HCT116 (cell line): ENCODE results near the gene FOXK1. TPM values are rescaled to one million over a fixed set of nuclear protein-coding genes. Genes with fewer than 3 reads are reported as not detected.

Experiments used
- ATAC-seq: fragments of 200-7000 bp; cut with Tn5 transposase; 2 replicates; pipeline ENCODE4 v1.9.1; 2020; ENCODE audit warnings: mild to moderate bottlenecking, moderate library complexity
- BruUV-seq: library from RNA; stranded (reverse); fragments of 400-500 nt; replicated peaks from 2 replicates; lab custom pipeline; 2021; lab: Mats Ljungman, UMichigan
- CTCF ChIA-PET: fragments of 300-600 bp; sonication (Branson Sonifier 250); formaldehyde crosslinking; loops from one replicate; lab custom pipeline; 2021; ENCODE audit warnings: antibody characterized with exemption; lab: Charles Lee
- POLR2A ChIA-PET: fragments of 300-600, 350-600 bp; sonication (Branson Sonifier 250); formaldehyde crosslinking; loops from one replicate; lab custom pipeline; 2021; ENCODE audit warnings: antibody characterized with exemption; lab: Charles Lee
- RAD21 ChIA-PET, 2 experiments: fragments of 300-600 bp; sonication (Branson Sonifier 250); formaldehyde crosslinking; loops; one replicate each; lab custom pipeline; 2023; ENCODE audit warnings: low total read pairs in 2 of 2; ENCODE audit not compliant: uncharacterized antibody in 2 of 2, unreplicated experiment in 2 of 2, low non-redundant PET in 1 of 2; lab: Charles Lee
- DNase-seq: peaks from one replicate; pipeline ENCODE4 v3.0.0-alpha.2; 2010; ENCODE audit warnings: low read depth, low spot score
- H2AFZ ChIP-seq: fragments of 200-600 bp; shearing (Covaris generic), sonication (generic); 2 replicates; pipeline ENCODE4 v1.6.1; 2017; ENCODE audit warnings: low read depth, mixed run types, mixed read lengths, antibody characterized with exemption, low read length; ENCODE audit not compliant: poor library complexity, severe bottlenecking
- H3K27ac ChIP-seq: 2 replicates; pipeline ENCODE4 v1.5.1; 2012; ENCODE audit warnings: low read depth, low read length
- H3K27me3 ChIP-seq: fragments of 200-600 bp; sonication (generic); 2 replicates; pipeline ENCODE4 v1.6.1; 2016; ENCODE audit warnings: mixed run types, low read length, mixed read lengths; ENCODE audit not compliant: insufficient read depth
- H3K36me3 ChIP-seq, 2 experiments: fragments of 200-500 bp in 1 of 2; fragments of 200-600 bp in 1 of 2; sonication (Bioruptor generic) in 1 of 2; sonication (generic) in 1 of 2; 2 replicates each; pipeline versions ENCODE4 v1.5.1 to v1.6.1; 2014 to 2016; ENCODE audit warnings: low read length in 2 of 2, inconsistent platforms in 1 of 2, mixed read lengths in 1 of 2, mixed run types in 1 of 2; ENCODE audit not compliant: insufficient read depth in 2 of 2, control insufficient read depth in 1 of 2
- H3K4me1 ChIP-seq, 2 experiments: fragments of 200-600 bp in 1 of 2; sonication (generic) in 1 of 2; 2 replicates each; pipeline versions ENCODE4 v1.5.1 to v1.6.1; 2012 to 2017; ENCODE audit warnings: low read length in 2 of 2, inconsistent platforms in 1 of 2, mild to moderate bottlenecking in 1 of 2, mixed read lengths in 1 of 2, mixed run types in 1 of 2, moderate library complexity in 1 of 2; ENCODE audit not compliant: insufficient read depth in 2 of 2, control insufficient read depth in 1 of 2
- H3K4me2 ChIP-seq: fragments of 200-600 bp; sonication (generic); 2 replicates; pipeline ENCODE4 v1.6.1; 2017; ENCODE audit warnings: mixed run types, low read length, mixed read lengths
- H3K4me3 ChIP-seq, 2 experiments: fragments of 200-600 bp in 1 of 2; sonication (generic) in 1 of 2; replicated peaks in 1 of 2; 2 replicates each; pipeline ENCODE4 v1.5.1; 2011 to 2016; ENCODE audit warnings: low read length in 2 of 2, control low read depth in 1 of 2, low read depth in 1 of 2, mild to moderate bottlenecking in 1 of 2, mixed read lengths in 1 of 2, mixed run types in 1 of 2
- H3K79me2 ChIP-seq: fragments of 200-600 bp; sonication (generic); 2 replicates; pipeline ENCODE4 v1.6.1; 2017; ENCODE audit warnings: mild to moderate bottlenecking, mixed run types, low read length, moderate library complexity, mixed read lengths; ENCODE audit not compliant: insufficient read depth
- H3K9ac ChIP-seq: fragments of 200-600 bp; sonication (generic); 2 replicates; pipeline ENCODE4 v1.6.1; 2016; ENCODE audit warnings: low read length, mixed read lengths
- H3K9me2 ChIP-seq: fragments of 200-600 bp; sonication (generic), shearing (Covaris generic); 2 replicates; pipeline ENCODE4 v1.6.1; 2017; ENCODE audit warnings: mixed run types, mild to moderate bottlenecking, moderate library complexity; ENCODE audit not compliant: insufficient read depth
- H3K9me3 ChIP-seq, 2 experiments: fragments of 200-500 bp in 1 of 2; fragments of 200-600 bp in 1 of 2; sonication (Bioruptor generic) in 1 of 2; sonication (generic) in 1 of 2; 2 replicates each; pipeline ENCODE4 v1.6.1; 2014 to 2017; ENCODE audit warnings: low read length in 2 of 2, mixed read lengths in 2 of 2, inconsistent platforms in 1 of 2, low read depth in 1 of 2, mild to moderate bottlenecking in 1 of 2, mixed run types in 1 of 2, moderate library complexity in 1 of 2; ENCODE audit not compliant: control insufficient read depth in 1 of 2, insufficient read depth in 1 of 2
- H4K20me1 ChIP-seq: fragments of 200-600 bp; sonication (generic), shearing (Covaris generic); 2 replicates; pipeline ENCODE4 v1.6.1; 2017; ENCODE audit warnings: mixed run types, mild to moderate bottlenecking, moderate library complexity; ENCODE audit not compliant: insufficient read depth
- CBX3 ChIP-seq: IDR thresholded peaks from 2 replicates; pipeline ENCODE4 v1.6.1; 2012; ENCODE audit warnings: low read depth
- CEBPB ChIP-seq: IDR thresholded peaks from 2 replicates; pipeline ENCODE4 v1.6.1; 2012; ENCODE audit warnings: low read depth
- CTCF ChIP-seq, 3 experiments: fragments of 200-600 bp in 1 of 3; sonication (generic) in 1 of 3; IDR thresholded peaks in 2 of 3; conservative IDR thresholded peaks in 1 of 3; 2 replicates each; pipeline ENCODE4 v1.5.1; 2012 to 2017; ENCODE audit warnings: low read depth in 2 of 3, low read length in 2 of 3, antibody characterized with exemption in 1 of 3, borderline replicate concordance in 1 of 3, control low read depth in 1 of 3, mild to moderate bottlenecking in 1 of 3, mixed read lengths in 1 of 3, mixed run types in 1 of 3, moderate library complexity in 1 of 3; ENCODE audit not compliant: insufficient read depth in 1 of 3
- EGR1 ChIP-seq: IDR thresholded peaks from 2 replicates; pipeline ENCODE4 v1.6.1; 2012; ENCODE audit warnings: low read depth
- ELF1 ChIP-seq: IDR thresholded peaks from 2 replicates; pipeline ENCODE4 v1.6.1; 2012; ENCODE audit warnings: low read depth, borderline replicate concordance
- EZH2 ChIP-seq: fragments of 200-600 bp; sonication (generic); IDR thresholded peaks from 2 replicates; pipeline ENCODE4 v1.6.1; 2017; ENCODE audit warnings: antibody characterized with exemption, mixed run types
- EZH2phosphoT487 ChIP-seq: fragments of 200-600 bp; IDR thresholded peaks from 2 replicates; pipeline ENCODE4 v1.6.1; 2018; ENCODE audit warnings: antibody characterized with exemption, borderline replicate concordance
- FOSL1 ChIP-seq: IDR thresholded peaks from 2 replicates; pipeline ENCODE4 v1.6.1; 2012; ENCODE audit warnings: low read depth
- JUND ChIP-seq: IDR thresholded peaks from 2 replicates; pipeline ENCODE4 v1.6.1; 2012
- POLR2A ChIP-seq: IDR thresholded peaks from 2 replicates; pipeline ENCODE4 v1.7.0; 2011; ENCODE audit warnings: borderline replicate concordance; ENCODE audit not compliant: insufficient read depth, insufficient read length; ENCODE audit errors: extremely low read depth
- POLR2AphosphoS5 ChIP-seq: IDR thresholded peaks from 2 replicates; pipeline ENCODE4 v1.6.1; 2011; ENCODE audit warnings: mild to moderate bottlenecking, low read depth, low read length, moderate library complexity
- RAD21 ChIP-seq: IDR thresholded peaks from 2 replicates; pipeline ENCODE4 v1.6.1; 2012; ENCODE audit warnings: low read depth, mild to moderate bottlenecking
- SRF ChIP-seq: IDR thresholded peaks from 2 replicates; pipeline ENCODE4 v1.6.1; 2012; ENCODE audit warnings: low read depth
- TCF7L2 ChIP-seq: IDR thresholded peaks from 2 replicates; pipeline ENCODE4 v1.7.0; 2011; ENCODE audit warnings: borderline replicate concordance, inconsistent platforms; ENCODE audit not compliant: insufficient read depth, insufficient read length; ENCODE audit errors: extremely low read depth
- YY1 ChIP-seq: IDR thresholded peaks from 2 replicates; pipeline ENCODE4 v1.6.1; 2011; ENCODE audit warnings: low read length, low read depth, moderate library complexity, mild to moderate bottlenecking; ENCODE audit not compliant: insufficient replicate concordance; ENCODE audit errors: extremely low read depth
- ZNF274 ChIP-seq: fragments of 200-500 bp; sonication (Bioruptor generic); IDR thresholded peaks from 2 replicates; pipeline ENCODE4 v1.6.1; 2014; ENCODE audit warnings: mild to moderate bottlenecking, low read depth, low read length, inconsistent platforms
- intact Hi-C: fragments of 100-400 bp; cut with micrococcal nuclease; formaldehyde crosslinking; loops from 2 replicates; pipeline ENCODE4 v1.10.0; 2022
- total RNA-seq: library from RNA; stranded (reverse); gene quantifications from one replicate; pipeline ENCODE4 v1.2.1, GENCODE V29; 2021; ENCODE audit not compliant: unreplicated experiment
- TF ChIP-seq, protein P1 (sequence below): IDR thresholded peaks from 2 replicates; pipeline ENCODE4 v1.6.1; 2012; ENCODE audit warnings: low read depth
- TF ChIP-seq, protein P2 (sequence below): IDR thresholded peaks from 2 replicates; pipeline ENCODE4 v1.6.1; 2011; ENCODE audit warnings: mild to moderate bottlenecking, low read length, moderate library complexity; ENCODE audit not compliant: insufficient replicate concordance; ENCODE audit errors: extremely low read depth

Gene FOXK1
- total RNA-seq, 1 experiment from 2014 or later, result 60.5 TPM

GRCh38 chr7:4819560-4820404, 137.7 kb downstream of the FOXK1 start:
- no peak overlapping the region for H3K9ac ChIP-seq

More at GRCh38 chr7:4819560-4820404, 137.7 kb downstream of the FOXK1 start:
- ATAC-seq, result no peak
- H3K79me2 ChIP-seq, result no peaks in the 10 kb centered on the region
- no peak overlapping the region for H3K4me2 ChIP-seq
- POLR2A ChIA-PET, result no interaction called here
- RAD21 ChIA-PET, result no interaction called here
- H3K36me3 ChIP-seq, result no peaks in the 10 kb centered on the region
- H3K27ac ChIP-seq, result no peak overlapping the region
- no peak for DNase-seq
- H3K9me3 ChIP-seq, result no peaks in the 10 kb centered on the region
- H2AFZ ChIP-seq, result no peak overlapping the region
- no peaks in the 10 kb centered on the region for H3K9me2 ChIP-seq
- intact Hi-C loops, result no loop called here
- TF ChIP-seq CEBPB (no peak), EZH2phosphoT487 (no peak), ZNF274 (no peak), JUND (no peak), CBX3 (no peak), FOSL1 (no peak), YY1 (no peak), EGR1 (no peak), EZH2 (no peak), SRF (no peak), POLR2AphosphoS5 (no peak), TCF7L2 (no peak), ELF1 (no peak), CTCF (IDR thresholded peaks at IDR 0.05 in 2 of 3, conservative IDR thresholded peaks at IDR 0.05 in 1 of 3; ENCODE audit: borderline replicate concordance in 1 of 3, insufficient read depth in 1 of 3, low read depth in 2 of 3, low read length in 2 of 3) (no peak), POLR2A (no peak), RAD21 (no peak)
- TF ChIP-seq, protein P1, sequence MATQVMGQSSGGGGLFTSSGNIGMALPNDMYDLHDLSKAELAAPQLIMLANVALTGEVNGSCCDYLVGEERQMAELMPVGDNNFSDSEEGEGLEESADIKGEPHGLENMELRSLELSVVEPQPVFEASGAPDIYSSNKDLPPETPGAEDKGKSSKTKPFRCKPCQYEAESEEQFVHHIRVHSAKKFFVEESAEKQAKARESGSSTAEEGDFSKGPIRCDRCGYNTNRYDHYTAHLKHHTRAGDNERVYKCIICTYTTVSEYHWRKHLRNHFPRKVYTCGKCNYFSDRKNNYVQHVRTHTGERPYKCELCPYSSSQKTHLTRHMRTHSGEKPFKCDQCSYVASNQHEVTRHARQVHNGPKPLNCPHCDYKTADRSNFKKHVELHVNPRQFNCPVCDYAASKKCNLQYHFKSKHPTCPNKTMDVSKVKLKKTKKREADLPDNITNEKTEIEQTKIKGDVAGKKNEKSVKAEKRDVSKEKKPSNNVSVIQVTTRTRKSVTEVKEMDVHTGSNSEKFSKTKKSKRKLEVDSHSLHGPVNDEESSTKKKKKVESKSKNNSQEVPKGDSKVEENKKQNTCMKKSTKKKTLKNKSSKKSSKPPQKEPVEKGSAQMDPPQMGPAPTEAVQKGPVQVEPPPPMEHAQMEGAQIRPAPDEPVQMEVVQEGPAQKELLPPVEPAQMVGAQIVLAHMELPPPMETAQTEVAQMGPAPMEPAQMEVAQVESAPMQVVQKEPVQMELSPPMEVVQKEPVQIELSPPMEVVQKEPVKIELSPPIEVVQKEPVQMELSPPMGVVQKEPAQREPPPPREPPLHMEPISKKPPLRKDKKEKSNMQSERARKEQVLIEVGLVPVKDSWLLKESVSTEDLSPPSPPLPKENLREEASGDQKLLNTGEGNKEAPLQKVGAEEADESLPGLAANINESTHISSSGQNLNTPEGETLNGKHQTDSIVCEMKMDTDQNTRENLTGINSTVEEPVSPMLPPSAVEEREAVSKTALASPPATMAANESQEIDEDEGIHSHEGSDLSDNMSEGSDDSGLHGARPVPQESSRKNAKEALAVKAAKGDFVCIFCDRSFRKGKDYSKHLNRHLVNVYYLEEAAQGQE, result no peak
- TF ChIP-seq, protein P2, sequence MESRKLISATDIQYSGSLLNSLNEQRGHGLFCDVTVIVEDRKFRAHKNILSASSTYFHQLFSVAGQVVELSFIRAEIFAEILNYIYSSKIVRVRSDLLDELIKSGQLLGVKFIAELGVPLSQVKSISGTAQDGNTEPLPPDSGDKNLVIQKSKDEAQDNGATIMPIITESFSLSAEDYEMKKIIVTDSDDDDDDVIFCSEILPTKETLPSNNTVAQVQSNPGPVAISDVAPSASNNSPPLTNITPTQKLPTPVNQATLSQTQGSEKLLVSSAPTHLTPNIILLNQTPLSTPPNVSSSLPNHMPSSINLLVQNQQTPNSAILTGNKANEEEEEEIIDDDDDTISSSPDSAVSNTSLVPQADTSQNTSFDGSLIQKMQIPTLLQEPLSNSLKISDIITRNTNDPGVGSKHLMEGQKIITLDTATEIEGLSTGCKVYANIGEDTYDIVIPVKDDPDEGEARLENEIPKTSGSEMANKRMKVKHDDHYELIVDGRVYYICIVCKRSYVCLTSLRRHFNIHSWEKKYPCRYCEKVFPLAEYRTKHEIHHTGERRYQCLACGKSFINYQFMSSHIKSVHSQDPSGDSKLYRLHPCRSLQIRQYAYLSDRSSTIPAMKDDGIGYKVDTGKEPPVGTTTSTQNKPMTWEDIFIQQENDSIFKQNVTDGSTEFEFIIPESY, result no peak
- CTCF ChIA-PET, result no interaction called here
- H3K4me3 ChIP-seq, result no peak overlapping the region
- no peaks in the 10 kb centered on the region for H3K27me3 ChIP-seq
- no peaks in the 10 kb centered on the region for H4K20me1 ChIP-seq
- BruUV-seq, result no TSS peak
- no peaks in the 10 kb centered on the region for H3K4me1 ChIP-seq
